ENCODE data around the gene RCSD1.

RCSD1 gene

GRCh38 chr1:167675440-167675839, 45.4 kb downstream of the RCSD1 start:
- no peak overlapping the region for H3K4me3 ChIP-seq (ENCODE audit: low read length)
- no peak overlapping the region for H3K9ac ChIP-seq (ENCODE audit: low read length)
- no peaks in the 10 kb centered on the region for H3K27me3 ChIP-seq (ENCODE audit: control insufficient read depth, insufficient read depth, low read length)
- H3K36me3 ChIP-seq (ENCODE audit: control insufficient read depth, insufficient read depth, low read length) = no peaks in the 10 kb centered on the region
- H3K4me1 ChIP-seq (ENCODE audit: control insufficient read depth, insufficient read depth, low read length) = peaks cover 6% of the 10 kb centered on the region
- no peaks in the 10 kb centered on the region for H3K9me3 ChIP-seq (ENCODE audit: control insufficient read depth, low read length)

- no peak overlapping the region for H3K4me3 ChIP-seq (ENCODE audit: low read length)
- H3K4me1 ChIP-seq (ENCODE audit: control insufficient read depth, insufficient read depth, low read length) = peaks cover 6% of the 10 kb centered on the region
- H3K36me3 ChIP-seq (ENCODE audit: control insufficient read depth, insufficient read depth, low read length) = no peaks in the 10 kb centered on the region
- H3K9me3 ChIP-seq (ENCODE audit: control insufficient read depth, low read length) = no peaks in the 10 kb centered on the region
- H3K27me3 ChIP-seq (ENCODE audit: control insufficient read depth, insufficient read depth, low read length) = no peaks in the 10 kb centered on the region
- H3K9ac ChIP-seq (ENCODE audit: low read length) = no peak overlapping the region
Observed at GRCh38 chr1:167676205-167676915, 46.3 kb downstream of the RCSD1 start.

GRCh38 chr1:167676916-167677848, 47.1 kb downstream of the RCSD1 start:
- H3K4me1 ChIP-seq (ENCODE audit: control insufficient read depth, insufficient read depth, low read length) = peaks cover 6% of the 10 kb centered on the region
- H3K27me3 ChIP-seq (ENCODE audit: control insufficient read depth, insufficient read depth, low read length) = no peaks in the 10 kb centered on the region
- no peak overlapping the region for H3K4me3 ChIP-seq (ENCODE audit: low read length)
- H3K9ac ChIP-seq (ENCODE audit: low read length) = no peak overlapping the region
- no peaks in the 10 kb centered on the region for H3K36me3 ChIP-seq (ENCODE audit: control insufficient read depth, insufficient read depth, low read length)
- H3K9me3 ChIP-seq (ENCODE audit: control insufficient read depth, low read length) = no peaks in the 10 kb centered on the region

- Histone ChIP-seq H3K4me1 (ENCODE audit: control insufficient read depth, insufficient read depth, low read length) (peaks cover 6% of the 10 kb centered on the region), H3K4me3 (ENCODE audit: low read length) (no peak overlapping the region), H3K36me3 (ENCODE audit: control insufficient read depth, insufficient read depth, low read length) (no peaks in the 10 kb centered on the region), H3K9me3 (ENCODE audit: control insufficient read depth, low read length) (no peaks in the 10 kb centered on the region), H3K27me3 (ENCODE audit: control insufficient read depth, insufficient read depth, low read length) (no peaks in the 10 kb centered on the region), H3K9ac (ENCODE audit: low read length) (no peak overlapping the region)
Observed at GRCh38 chr1:167678422-167678821, 48.4 kb downstream of the RCSD1 start.

- Histone ChIP-seq H3K9ac (ENCODE audit: low read length) (no peak overlapping the region), H3K4me3 (ENCODE audit: low read length) (no peak overlapping the region), H3K4me1 (ENCODE audit: control insufficient read depth, insufficient read depth, low read length) (peaks cover 6% of the 10 kb centered on the region), H3K9me3 (ENCODE audit: control insufficient read depth, low read length) (no peaks in the 10 kb centered on the region), H3K36me3 (ENCODE audit: control insufficient read depth, insufficient read depth, low read length) (no peaks in the 10 kb centered on the region), H3K27me3 (ENCODE audit: control insufficient read depth, insufficient read depth, low read length) (no peaks in the 10 kb centered on the region)
Observed at GRCh38 chr1:167678838-167679237, 48.8 kb downstream of the RCSD1 start.

GRCh38 chr1:167679714-167680113, 49.7 kb downstream of the RCSD1 start:
- Histone ChIP-seq H3K27me3 (ENCODE audit: control insufficient read depth, insufficient read depth, low read length) (no peaks in the 10 kb centered on the region), H3K4me1 (ENCODE audit: control insufficient read depth, insufficient read depth, low read length) (peaks cover 6% of the 10 kb centered on the region), H3K9me3 (ENCODE audit: control insufficient read depth, low read length) (no peaks in the 10 kb centered on the region), H3K9ac (ENCODE audit: low read length) (no peak overlapping the region), H3K36me3 (ENCODE audit: control insufficient read depth, insufficient read depth, low read length) (no peaks in the 10 kb centered on the region), H3K4me3 (ENCODE audit: low read length) (no peak overlapping the region)

- no peak overlapping the region for H3K4me3 ChIP-seq (ENCODE audit: low read length)
- no peak overlapping the region for H3K9ac ChIP-seq (ENCODE audit: low read length)
- no peaks in the 10 kb centered on the region for H3K9me3 ChIP-seq (ENCODE audit: control insufficient read depth, low read length)
- H3K4me1 ChIP-seq (ENCODE audit: control insufficient read depth, insufficient read depth, low read length) = peaks cover 5% of the 10 kb centered on the region
- H3K27me3 ChIP-seq (ENCODE audit: control insufficient read depth, insufficient read depth, low read length) = no peaks in the 10 kb centered on the region
- no peaks in the 10 kb centered on the region for H3K36me3 ChIP-seq (ENCODE audit: control insufficient read depth, insufficient read depth, low read length)
Observed at GRCh38 chr1:167681024-167681423, 51.0 kb downstream of the RCSD1 start.

- Histone ChIP-seq H3K9ac (ENCODE audit: low read length) (no peak overlapping the region), H3K4me1 (ENCODE audit: control insufficient read depth, insufficient read depth, low read length) (no peaks in the 10 kb centered on the region), H3K36me3 (ENCODE audit: control insufficient read depth, insufficient read depth, low read length) (no peaks in the 10 kb centered on the region), H3K9me3 (ENCODE audit: control insufficient read depth, low read length) (no peaks in the 10 kb centered on the region), H3K4me3 (ENCODE audit: low read length) (no peak overlapping the region), H3K27me3 (ENCODE audit: control insufficient read depth, insufficient read depth, low read length) (no peaks in the 10 kb centered on the region)
Observed at GRCh38 chr1:167681451-167682098, 51.5 kb downstream of the RCSD1 start.

GRCh38 chr1:167683226-167683625, 53.2 kb downstream of the RCSD1 start:
- no peaks in the 10 kb centered on the region for H3K36me3 ChIP-seq (ENCODE audit: control insufficient read depth, insufficient read depth, low read length)
- H3K4me1 ChIP-seq (ENCODE audit: control insufficient read depth, insufficient read depth, low read length) = no peaks in the 10 kb centered on the region

GRCh38 chr1:167683641-167684502, 53.8 kb downstream of the RCSD1 start:
- no peaks in the 10 kb centered on the region for H3K4me1 ChIP-seq (ENCODE audit: control insufficient read depth, insufficient read depth, low read length)
- no peak overlapping the region for H3K9ac ChIP-seq (ENCODE audit: low read length)
- H3K9me3 ChIP-seq (ENCODE audit: control insufficient read depth, low read length) = no peaks in the 10 kb centered on the region
- H3K36me3 ChIP-seq (ENCODE audit: control insufficient read depth, insufficient read depth, low read length) = no peaks in the 10 kb centered on the region
- H3K4me3 ChIP-seq (ENCODE audit: low read length) = no peak overlapping the region
- H3K27me3 ChIP-seq (ENCODE audit: control insufficient read depth, insufficient read depth, low read length) = no peaks in the 10 kb centered on the region

More at GRCh38 chr1:167683226-167683625, 53.2 kb downstream of the RCSD1 start:
- H3K27me3 ChIP-seq (ENCODE audit: control insufficient read depth, insufficient read depth, low read length) = no peaks in the 10 kb centered on the region
- no peak overlapping the region for H3K9ac ChIP-seq (ENCODE audit: low read length)
- no peak overlapping the region for H3K4me3 ChIP-seq (ENCODE audit: low read length)
- no peaks in the 10 kb centered on the region for H3K9me3 ChIP-seq (ENCODE audit: control insufficient read depth, low read length)

- no peaks in the 10 kb centered on the region for H3K4me1 ChIP-seq (ENCODE audit: control insufficient read depth, insufficient read depth, low read length)
- H3K4me3 ChIP-seq (ENCODE audit: low read length) = no peak overlapping the region
- H3K9me3 ChIP-seq (ENCODE audit: control insufficient read depth, low read length) = no peaks in the 10 kb centered on the region
- H3K27me3 ChIP-seq (ENCODE audit: control insufficient read depth, insufficient read depth, low read length) = no peaks in the 10 kb centered on the region
- H3K9ac ChIP-seq (ENCODE audit: low read length) = no peak overlapping the region
- H3K36me3 ChIP-seq (ENCODE audit: control insufficient read depth, insufficient read depth, low read length) = no peaks in the 10 kb centered on the region
Observed at GRCh38 chr1:167685844-167686243, 55.8 kb downstream of the RCSD1 start.

All from mucosa of stomach (tissue), 1 donor.